Lung microvascular endothelial cell (primary cell): Measurements from ENCODE around the gene HMX2. TPM values are rescaled to one million over a fixed set of nuclear protein-coding genes. Genes with fewer than 3 reads are reported as not detected.
"Not testable (repeated sequence)": the region's sequence is repeated elsewhere in the genome, so short reads cannot be mapped to it uniquely, and the experiment has no call there.

Experiments
- DNase-seq, 2 donors: peaks; one replicate each; pipeline versions ENCODE4 v3.0.0 to v3.0.0-alpha.2; 2010; ENCODE audit warnings: low read depth in 2 of 2
- total RNA-seq: library from RNA; depleted of rRNA; stranded (reverse); fragments of >200 nt; gene quantifications from 2 replicates; pipeline ENCODE4 v1.2.1, GENCODE V29; 2014

HMX2 gene
- total RNA-seq, 1 donor from 2014 or later: not detected

- peak; percentile 35 to 36 for DNase-seq
Observed at GRCh38 chr10:123150986-123151736, 3.2 kb downstream of the HMX2 start.

GRCh38 chr10:123151737-123152135 lies 3.8 kb downstream of the HMX2 start:
- no peak for DNase-seq

- no peak for DNase-seq
Observed at GRCh38 chr10:123153486-123154091, 5.7 kb downstream of the HMX2 start.

- DNase-seq: peak; percentile 100
Observed at GRCh38 chr10:123154092-123154710, 6.3 kb downstream of the HMX2 start, which contains the start of gene BUB3. BUB3 (plus strand) TSS chr10:123154402; CDS start chr10:123154918, 516 bp downstream.

GRCh38 chr10:123154711-123155505 lies 7.0 kb downstream of the HMX2 start:
- DNase-seq: peak; percentile 60 to 63

GRCh38 chr10:123156078-123156477 lies 8.1 kb downstream of the HMX2 start:
- DNase-seq: peak in 1 of 2 donors; percentile 61

GRCh38 chr10:123157210-123157609 lies 9.3 kb downstream of the HMX2 start:
- DNase-seq: peak in 1 of 2 donors; percentile 46

- DNase-seq: no peak
Observed at GRCh38 chr10:123158682-123159081, 10.7 kb downstream of the HMX2 start.

GRCh38 chr10:123160311-123160980 lies 12.5 kb downstream of the HMX2 start:
- peak in 1 of 2 donors; percentile 8 for DNase-seq

- DNase-seq: no peak
Observed at GRCh38 chr10:123164319-123164718, 16.4 kb downstream of the HMX2 start.

GRCh38 chr10:123165445-123166072 lies 17.6 kb downstream of the HMX2 start:
- no peak for DNase-seq

- no peak for DNase-seq
Observed at GRCh38 chr10:123166618-123167017, 18.7 kb downstream of the HMX2 start.

- no peak for DNase-seq
Observed at GRCh38 chr10:123170961-123171360, 23.0 kb downstream of the HMX2 start.

GRCh38 chr10:123171616-123172015 lies 23.7 kb downstream of the HMX2 start:
- DNase-seq: not testable (repeated sequence)

GRCh38 chr10:123175389-123176387 lies 27.8 kb downstream of the HMX2 start:
- no peak for DNase-seq

GRCh38 chr10:123178390-123178789 lies 30.5 kb downstream of the HMX2 start:
- DNase-seq: not testable (repeated sequence)

GRCh38 chr10:123180101-123181090 lies 32.5 kb downstream of the HMX2 start:
- DNase-seq: no peak

- no peak for DNase-seq
Observed at GRCh38 chr10:123183724-123184123, 35.8 kb downstream of the HMX2 start.
